Right cardiac atrium (tissue), 5 donors: ENCODE measurements around the gene TSKS. TPM values are rescaled to one million over a fixed set of nuclear protein-coding genes. Genes with fewer than 3 reads are reported as not detected.

Source experiments
- ATAC-seq, 2 donors: fragments of 200-7000 bp; cut with Tn5 transposase; one replicate each; pipeline versions ENCODE4 v1.8.0 to v1.9.1; 2020; ENCODE audit warnings: moderate library complexity in 2 of 2, mild to moderate bottlenecking in 1 of 2
- DNase-seq, 3 donors: peaks; one replicate each; pipeline ENCODE4 v3.0.0-alpha.2; 2020
- H3K27ac ChIP-seq: one replicate; pipeline ENCODE4 v1.5.1; 2013; ENCODE audit warnings: mild to moderate bottlenecking, low read length, control low read depth, moderate library complexity
- H3K27me3 ChIP-seq: one replicate; pipeline ENCODE4 v1.6.1; 2013; ENCODE audit not compliant: control insufficient read depth, insufficient read depth
- H3K4me1 ChIP-seq: one replicate; pipeline ENCODE4 v1.6.1; 2013; ENCODE audit warnings: low read length; ENCODE audit not compliant: control insufficient read depth, insufficient read depth
- H3K4me3 ChIP-seq: one replicate; pipeline ENCODE4 v1.5.1; 2013; ENCODE audit warnings: low read length, control low read depth
- H3K9me3 ChIP-seq: one replicate; pipeline ENCODE4 v1.6.1; 2013; ENCODE audit warnings: low read length; ENCODE audit not compliant: control insufficient read depth
- WGBS: extraction: QIAGEN DNeasy Blood & Tissue Kit; methylation state at CpG from one replicate; pipeline ENCODE4 v1.1.7; 2013; 5-methylcytosine and 5-hydroxymethylcytosine counted together
- intact Hi-C, 4 donors: fragments of 100-400 bp; cut with DNase I; formaldehyde crosslinking; loops; one replicate each; pipeline versions ENCODE4 v1.11.0 to v1.14.0; 2022 to 2023
- polyA plus RNA-seq: library from polyadenylated mRNA; stranded (reverse); fragments of 200-250 nt; gene quantifications from one replicate; pipeline ENCODE4 v1.2.3, GENCODE V29; 2013
- total RNA-seq, 4 donors: library from RNA; stranded (reverse); fragmentation: NEBNext Ultra II Directional; extraction: Animal tissue kit (Norgen Biotek cat#: 25700); gene quantifications; one replicate each; pipeline ENCODE4 v1.2.1, GENCODE V29; 2021
- donor health status: healthy with polysubstance abuse.
- donor health status: DM: no; HTN: yes; CAD: no.
- donor health status: DM: no; HTN: no; CAD: no.
- donor health status: DM: no; HTN: yes; CAD: no; lungs with severe emphysema.
- donor health status: DM: yes; HTN: yes; CAD: no.

The TSKS gene
- total and polyA plus RNA-seq, 5 donors: 0.59 to 1.4 (median 1.1) TPM

DNA sequence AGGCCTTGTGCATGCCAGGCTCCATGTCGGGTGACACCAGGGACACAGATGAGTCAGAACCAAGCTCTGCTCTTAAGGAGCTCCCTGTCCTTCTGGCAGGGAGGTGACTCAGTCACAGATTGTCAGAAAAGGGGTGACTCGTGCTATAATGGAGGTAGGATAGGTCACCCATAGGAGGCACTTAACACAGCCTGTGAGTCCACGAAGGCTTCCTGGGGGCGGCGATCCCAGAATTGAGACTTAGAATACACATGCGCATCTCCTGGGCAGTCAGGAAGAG, 30.4 kb upstream of the TSKS start:
- intact Hi-C loops: no loop called here
- no peak overlapping the region for H3K27ac ChIP-seq
- no peak for ATAC-seq
- 92% methylated on average over 6 of the region's 6 CpGs for WGBS
- no peaks in the 10 kb centered on the region for H3K4me1 ChIP-seq
- H3K9me3 ChIP-seq: no peaks in the 10 kb centered on the region
- no peak overlapping the region for H3K4me3 ChIP-seq
- no peaks in the 10 kb centered on the region for H3K27me3 ChIP-seq
- DNase-seq: no peak

DNA sequence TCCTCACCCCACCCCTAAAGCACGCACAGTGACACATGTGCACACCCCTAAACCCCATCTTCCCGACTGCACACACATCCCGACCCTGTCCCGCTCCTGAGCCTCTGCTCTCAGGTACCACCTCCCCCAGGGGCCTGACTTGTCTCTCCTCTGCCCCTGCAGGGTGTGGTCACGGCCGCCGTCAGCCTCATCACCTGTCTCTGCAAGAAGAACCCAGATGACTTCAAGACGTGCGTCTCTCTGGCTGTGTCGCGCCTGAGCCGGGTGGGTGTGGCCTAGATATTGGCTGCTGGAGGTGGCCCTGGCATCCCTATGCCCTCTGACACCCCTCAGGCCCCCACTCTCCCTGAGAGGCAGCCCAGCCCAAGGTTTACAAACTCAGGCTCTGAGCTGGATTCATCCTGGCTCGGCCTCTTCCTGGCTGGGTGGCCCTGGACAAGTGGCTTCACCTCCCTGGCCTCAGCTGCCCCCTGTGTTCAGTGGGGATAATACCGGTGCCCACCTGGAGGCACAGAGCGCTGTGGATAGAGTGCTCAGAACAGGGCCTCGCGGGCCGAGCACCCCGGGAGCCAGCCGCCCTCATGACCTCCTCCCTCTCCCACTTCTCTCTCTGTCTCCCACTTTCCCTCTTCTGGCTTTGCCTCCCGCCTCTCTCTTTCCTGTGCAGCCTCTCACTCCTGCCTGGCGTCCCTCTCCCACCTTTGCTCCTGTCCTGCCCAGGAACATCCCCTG, 29.9 kb upstream of the TSKS start:
- 92% methylated on average over 22 of the region's 22 CpGs for WGBS
- Histone ChIP-seq H3K4me3 (no peak overlapping the region), H3K27me3 (no peaks in the 10 kb centered on the region), H3K4me1 (no peaks in the 10 kb centered on the region), H3K9me3 (no peaks in the 10 kb centered on the region), H3K27ac (no peak overlapping the region)
- DNase-seq: no peak
- intact Hi-C loops: no loop called here
- ATAC-seq: peak in 1 of 2 donors; percentile 5

DNA sequence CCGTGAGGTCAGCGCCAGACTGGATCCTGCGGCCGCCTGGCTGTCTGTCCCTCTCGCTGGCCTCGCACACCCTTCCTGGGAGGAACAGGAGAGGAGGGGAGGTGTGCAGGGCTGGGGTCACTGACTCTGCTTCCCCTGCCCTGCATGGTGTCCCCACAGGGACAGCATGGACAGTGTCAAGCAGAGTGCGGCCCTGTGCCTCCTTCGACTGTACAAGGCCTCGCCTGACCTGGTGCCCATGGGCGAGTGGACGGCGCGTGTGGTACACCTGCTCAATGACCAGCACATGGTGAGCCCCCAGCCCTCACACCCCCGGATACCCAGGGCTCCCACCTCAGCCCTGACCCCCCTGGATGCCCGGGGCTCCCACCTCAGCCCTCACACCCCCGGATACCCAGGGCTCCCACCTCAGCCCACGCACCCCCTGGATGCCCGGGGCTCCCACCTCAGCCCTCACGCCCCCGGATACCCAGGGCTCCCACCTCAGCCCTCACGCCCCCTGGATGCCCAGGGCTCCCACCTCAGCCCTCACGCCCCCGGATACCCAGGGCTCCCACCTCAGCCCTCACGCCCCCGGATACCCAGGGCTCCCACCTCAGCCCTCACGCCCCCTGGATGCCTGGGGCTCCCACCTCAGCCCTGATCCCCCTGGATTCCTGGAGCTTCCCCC, 28.8 kb upstream of the TSKS start:
- no peak for ATAC-seq
- no peaks in the 10 kb centered on the region for H3K9me3 ChIP-seq
- WGBS: 95% methylated on average over 26 of the region's 26 CpGs
- no peak overlapping the region for H3K4me3 ChIP-seq
- no peaks in the 10 kb centered on the region for H3K27me3 ChIP-seq
- intact Hi-C loops: no loop called here
- no peaks in the 10 kb centered on the region for H3K4me1 ChIP-seq
- no peak overlapping the region for H3K27ac ChIP-seq
- DNase-seq: peak in 1 of 3 donors; percentile 47

DNA sequence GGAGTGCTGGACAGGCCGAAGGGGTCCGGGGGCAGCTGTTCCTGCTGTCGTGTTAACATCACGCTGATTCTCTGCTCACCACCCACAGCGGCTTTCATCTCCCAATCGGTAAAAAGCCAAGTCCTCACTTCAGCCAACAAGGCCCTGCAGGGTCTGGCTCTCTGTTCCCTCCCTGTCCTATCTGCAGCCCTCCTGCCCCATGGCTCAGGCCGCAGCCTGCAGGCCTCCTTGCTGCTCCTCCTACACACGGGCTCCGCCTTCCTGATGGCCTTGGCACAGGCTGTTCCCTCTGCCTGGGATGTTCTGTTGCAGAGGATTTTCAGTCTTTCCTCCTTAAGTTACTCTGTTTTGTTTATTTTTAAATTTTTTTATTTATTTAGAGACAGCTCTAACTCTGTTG, 27.8 kb upstream of the TSKS start:
- Histone ChIP-seq H3K27me3 (no peaks in the 10 kb centered on the region), H3K9me3 (no peaks in the 10 kb centered on the region), H3K4me1 (no peaks in the 10 kb centered on the region), H3K4me3 (no peak overlapping the region), H3K27ac (peak overlapping the region; percentile 20)
- DNase-seq: peak; percentile 64 to 90 (median 87)
- peak; percentile 63 to 88 for ATAC-seq
- intact Hi-C loops: no loop called here
- WGBS: 50% methylated on average over 9 of the region's 9 CpGs

DNA sequence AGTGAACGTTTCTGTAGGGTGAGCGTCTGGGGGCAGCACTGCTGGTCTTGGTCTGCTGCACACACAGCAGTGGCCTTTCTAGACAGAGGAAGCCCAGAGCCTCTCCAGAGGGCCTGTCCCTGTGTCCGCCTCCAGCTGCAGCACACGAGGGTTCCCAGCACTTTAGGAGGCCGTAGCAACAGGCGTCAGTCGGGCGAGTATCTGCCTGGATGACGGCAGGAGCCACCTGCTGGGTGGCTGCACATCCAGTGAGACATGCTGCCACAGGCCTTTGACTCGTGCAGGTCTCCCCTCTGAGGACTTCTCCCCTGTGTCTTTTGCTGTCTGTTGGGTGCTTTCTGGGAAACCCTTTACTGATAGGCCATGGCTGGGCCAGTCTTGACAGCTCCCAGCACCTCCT, 25.8 kb upstream of the TSKS start:
- H3K9me3 ChIP-seq: no peaks in the 10 kb centered on the region

DNA sequence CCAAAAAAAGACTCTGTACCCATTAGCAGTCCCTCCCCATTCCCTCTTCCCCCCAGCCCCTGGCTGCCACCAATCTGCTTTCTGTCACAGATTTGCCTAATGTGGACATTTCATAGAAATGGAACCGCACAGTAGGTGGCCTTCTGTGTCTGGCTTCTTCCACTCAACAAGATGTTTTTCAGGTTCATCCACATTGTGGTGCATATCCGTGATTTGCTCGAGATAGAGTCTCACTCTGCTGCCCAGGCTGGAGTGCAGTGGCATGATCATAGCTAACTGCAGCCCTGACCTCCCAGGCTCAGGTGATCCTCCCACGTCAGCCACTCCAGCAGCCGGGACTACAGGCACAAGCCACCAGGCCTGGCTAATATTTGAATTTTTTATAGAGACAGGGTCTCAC, 24.6 kb upstream of the TSKS start:
- intact Hi-C loops: no loop called here

More for the DNA sequence above, 25.8 kb upstream of the TSKS start:
- no peak overlapping the region for H3K4me3 ChIP-seq
- no peaks in the 10 kb centered on the region for H3K27me3 ChIP-seq
- H3K27ac ChIP-seq: no peak overlapping the region
- intact Hi-C loops: no loop called here
- WGBS: 84% methylated on average over 10 of the region's 10 CpGs
- ATAC-seq (no peak), DNase-seq (no peak)
- no peaks in the 10 kb centered on the region for H3K4me1 ChIP-seq

DNA sequence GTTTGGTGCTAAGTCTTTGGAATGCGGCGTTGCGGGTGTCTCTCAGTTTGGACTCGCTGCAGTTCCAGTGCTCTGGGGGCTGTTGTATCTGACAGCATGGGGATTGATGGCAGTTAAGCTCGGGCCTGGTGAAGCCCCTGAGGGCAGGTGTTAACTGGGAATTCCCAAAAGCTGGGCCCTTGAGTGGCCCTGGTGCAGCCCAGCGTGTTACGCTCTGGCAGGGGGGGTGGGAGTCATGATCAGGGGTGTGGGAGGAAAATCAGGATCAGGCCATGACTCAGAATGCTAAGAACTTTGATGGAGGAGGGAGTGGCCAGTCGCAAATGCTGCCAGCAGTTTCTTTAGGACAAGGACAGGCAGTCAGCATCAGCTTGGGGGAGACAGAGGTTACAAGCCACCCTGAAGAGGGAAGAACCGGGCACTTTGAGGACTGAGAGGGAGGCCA, 23.3 kb upstream of the TSKS start:
- Histone ChIP-seq H3K9me3 (no peaks in the 10 kb centered on the region), H3K4me3 (no peak overlapping the region), H3K4me1 (no peaks in the 10 kb centered on the region), H3K27me3 (no peaks in the 10 kb centered on the region), H3K27ac (peak overlapping the region; percentile 49)
- DNase-seq (peak; percentile 50 to 62 (median 57)), ATAC-seq (peak; percentile 18 to 67)
- 59% methylated on average over 9 of the region's 9 CpGs for WGBS
- intact Hi-C loops: no loop called here

More for the DNA sequence above, 24.6 kb upstream of the TSKS start:
- Histone ChIP-seq H3K4me1 (no peaks in the 10 kb centered on the region), H3K9me3 (no peaks in the 10 kb centered on the region), H3K27ac (no peak overlapping the region), H3K4me3 (no peak overlapping the region), H3K27me3 (no peaks in the 10 kb centered on the region)
- ATAC-seq (no peak), DNase-seq (no peak)
- WGBS: 86% methylated on average over 5 of the region's 5 CpGs

DNA sequence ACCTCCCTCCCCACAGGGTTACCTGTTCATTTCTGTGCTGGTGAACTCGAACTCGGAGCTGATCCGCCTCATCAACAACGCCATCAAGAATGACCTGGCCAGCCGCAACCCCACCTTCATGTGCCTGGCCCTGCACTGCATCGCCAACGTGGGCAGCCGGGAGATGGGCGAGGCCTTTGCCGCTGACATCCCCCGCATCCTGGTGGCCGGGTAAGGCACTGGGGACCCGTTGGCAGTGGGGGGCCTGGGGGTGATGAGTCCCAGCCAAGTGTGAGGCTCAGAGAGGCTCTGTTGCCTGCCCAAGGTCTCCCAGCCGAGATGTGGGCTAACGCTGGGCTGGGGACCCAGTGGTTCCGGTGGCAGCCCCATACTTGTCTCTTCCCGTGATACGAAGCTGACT, 19.4 kb upstream of the TSKS start:
- H3K27me3 ChIP-seq: no peaks in the 10 kb centered on the region
- intact Hi-C loops: no loop called here
- no peaks in the 10 kb centered on the region for H3K9me3 ChIP-seq
- ATAC-seq (peak in 1 of 2 donors; percentile 8), DNase-seq (no peak)
- 96% methylated on average over 18 of the region's 18 CpGs for whole genome bisulfite sequencing
- H3K4me3 ChIP-seq: no peak overlapping the region
- no peaks in the 10 kb centered on the region for H3K4me1 ChIP-seq
- no peak overlapping the region for H3K27ac ChIP-seq

DNA sequence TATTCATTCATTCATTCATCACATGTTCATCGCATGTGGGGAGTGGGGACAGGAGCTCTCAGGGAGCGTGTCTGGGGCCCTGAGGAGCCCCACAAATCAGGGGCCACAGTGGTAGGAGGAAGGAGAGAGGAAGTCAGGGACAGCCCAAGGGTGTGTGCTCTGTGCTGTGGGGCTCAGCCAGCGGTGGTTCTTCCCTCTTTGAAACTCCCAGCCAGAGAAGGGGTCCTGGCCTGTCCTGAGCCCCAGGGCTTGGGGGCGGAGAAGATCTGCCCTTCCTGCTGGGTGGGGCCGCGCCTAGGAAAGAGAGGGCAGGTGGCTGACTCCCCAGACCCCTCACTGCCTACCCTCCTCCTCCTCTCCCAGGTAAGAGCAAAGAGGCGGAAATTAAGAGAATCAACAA, 18.3 kb upstream of the TSKS start:
- no peak overlapping the region for H3K4me3 ChIP-seq
- no peaks in the 10 kb centered on the region for H3K9me3 ChIP-seq
- ATAC-seq: peak; percentile 30 to 39
- no peaks in the 10 kb centered on the region for H3K4me1 ChIP-seq
- H3K27ac ChIP-seq: no peak overlapping the region
- intact Hi-C loops: no loop called here
- no peaks in the 10 kb centered on the region for H3K27me3 ChIP-seq
- WGBS: 93% methylated on average over 7 of the region's 7 CpGs
- DNase-seq: no peak

DNA sequence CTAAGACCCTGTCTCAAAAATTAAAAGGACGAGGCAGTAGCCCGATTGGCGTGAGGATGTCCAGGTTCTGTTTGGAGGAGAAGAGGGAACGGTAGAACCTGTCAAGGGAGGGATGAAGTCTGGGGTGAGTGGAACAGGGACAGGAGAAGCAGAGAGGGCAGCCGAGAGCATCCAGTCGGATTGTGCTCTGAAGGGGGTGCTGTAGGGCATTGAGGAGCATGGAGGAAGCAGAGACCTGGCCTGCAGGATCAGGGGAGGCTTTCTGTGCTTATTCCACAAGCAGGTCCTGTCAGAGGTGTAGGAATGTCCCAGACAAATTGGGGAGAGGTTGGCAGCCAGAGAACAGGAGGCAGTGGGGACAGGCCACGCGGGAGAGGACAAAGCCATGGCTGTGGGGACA, 17.8 kb upstream of the TSKS start:
- intact Hi-C loops: no loop called here
- ATAC-seq (no peak), DNase-seq (no peak)
- WGBS: 83% methylated on average over 8 of the region's 8 CpGs
- no peaks in the 10 kb centered on the region for H3K27me3 ChIP-seq
- no peak overlapping the region for H3K4me3 ChIP-seq
- no peaks in the 10 kb centered on the region for H3K4me1 ChIP-seq
- H3K9me3 ChIP-seq: no peaks in the 10 kb centered on the region
- H3K27ac ChIP-seq: no peak overlapping the region

DNA sequence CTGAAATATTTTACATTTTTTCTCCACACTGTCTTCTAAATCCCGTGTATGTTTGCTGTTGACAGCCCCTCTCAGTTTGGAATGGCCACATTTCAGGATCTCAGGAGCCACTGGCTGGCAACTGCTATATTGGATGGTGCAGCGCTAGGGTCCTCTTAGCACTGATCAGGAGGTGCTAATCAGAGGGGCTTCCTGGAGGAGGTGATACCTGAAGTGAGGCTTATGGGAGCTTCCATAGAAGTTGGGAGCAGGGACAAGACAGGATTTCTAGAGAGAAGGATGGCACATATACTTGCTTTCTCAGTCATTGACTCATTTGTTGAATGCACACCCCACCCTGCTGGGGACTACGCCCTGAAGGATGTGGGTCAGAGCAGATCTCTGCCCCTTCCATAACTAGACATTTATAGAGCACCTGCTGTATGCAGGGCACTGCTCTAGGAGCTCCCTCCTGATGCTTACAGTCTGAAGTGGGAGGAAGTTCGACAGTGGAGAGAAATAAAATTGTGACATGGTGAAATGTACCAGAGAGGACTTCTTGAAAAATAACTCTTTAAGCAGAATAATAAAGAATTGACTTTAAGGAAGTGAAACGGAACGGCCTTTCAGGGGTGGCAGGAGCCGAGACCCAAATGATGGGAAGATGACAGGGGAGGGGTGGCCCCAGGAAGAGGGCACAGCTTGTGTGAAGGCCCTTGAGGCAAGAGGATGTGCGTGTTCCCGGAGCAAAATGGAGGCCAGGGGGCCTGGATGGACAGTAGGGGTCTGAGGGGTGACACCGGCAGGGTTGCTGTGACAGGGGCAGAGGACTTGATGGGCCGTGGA, 16.8 kb upstream of the TSKS start:
- ATAC-seq: no peak
- WGBS: 81% methylated on average over 11 of the region's 11 CpGs

More for the DNA sequence above, 16.8 kb upstream of the TSKS start:
- Histone ChIP-seq H3K27ac (no peak overlapping the region), H3K4me1 (no peaks in the 10 kb centered on the region), H3K9me3 (no peaks in the 10 kb centered on the region), H3K4me3 (no peak overlapping the region), H3K27me3 (no peaks in the 10 kb centered on the region)
- intact Hi-C loops: no loop called here
- peak in 2 of 3 donors; percentile 60 to 69 for DNase-seq
